HG02852 (cell line): ENCODE data around the gene SMCO4.
"Not testable (repeated sequence)": the region's sequence is repeated elsewhere in the genome, so short reads cannot be mapped to it uniquely, and the experiment has no call there.

ENCODE experiments used
- ATAC-seq: cut with Tn5 transposase; IDR thresholded peaks from one replicate; pipeline ENCODE4 v1.9.1; 2021; ENCODE audit warnings: mild to moderate bottlenecking, moderate library complexity; ENCODE audit not compliant: unreplicated experiment

The SMCO4 gene

GRCh38 chr11:93543292-93543977 lies at the start of gene SMCO4:
Gene SMCO4, minus strand, starts transcription at chr11:93543391. Its CDS starts 64,202 bp downstream, at chr11:93479189.
- ATAC-seq, result peak; percentile 84

- peak; percentile 90 for ATAC-seq
These were observed 48.2 kb upstream of the SMCO4 start for GRCh38 chr11:93591247-93591898.

GRCh38 chr11:93589347-93589746 lies 46.2 kb upstream of the SMCO4 start:
- ATAC-seq, result no peak

GRCh38 chr11:93587858-93588581 lies 44.8 kb upstream of the SMCO4 start:
- ATAC-seq, result no peak

- not testable (repeated sequence) for ATAC-seq
These were observed 44.2 kb upstream of the SMCO4 start for GRCh38 chr11:93587425-93587824.

GRCh38 chr11:93585758-93586157 lies 42.6 kb upstream of the SMCO4 start:
- no peak for ATAC-seq

- ATAC-seq, result no peak
These were observed 40.3 kb upstream of the SMCO4 start for GRCh38 chr11:93583490-93583889.

GRCh38 chr11:93579187-93579751 lies 36.1 kb upstream of the SMCO4 start:
- ATAC-seq, result no peak

GRCh38 chr11:93577286-93577685 lies 34.1 kb upstream of the SMCO4 start:
- ATAC-seq, result no peak

GRCh38 chr11:93576870-93577269 lies 33.7 kb upstream of the SMCO4 start:
- not testable (repeated sequence) for ATAC-seq

- ATAC-seq, result no peak
These were observed 31.5 kb upstream of the SMCO4 start for GRCh38 chr11:93574638-93575220.

GRCh38 chr11:93573184-93573583 lies 30.0 kb upstream of the SMCO4 start:
- no peak for ATAC-seq

GRCh38 chr11:93572621-93573020 lies 29.4 kb upstream of the SMCO4 start:
- no peak for ATAC-seq

GRCh38 chr11:93572171-93572570 lies 29.0 kb upstream of the SMCO4 start:
- ATAC-seq, result no peak

- no peak for ATAC-seq
These were observed 28.4 kb upstream of the SMCO4 start for GRCh38 chr11:93571612-93572011.

- ATAC-seq, result no peak
These were observed 27.7 kb upstream of the SMCO4 start for GRCh38 chr11:93570759-93571413.

GRCh38 chr11:93569496-93569895 lies 26.3 kb upstream of the SMCO4 start:
- ATAC-seq, result no peak

- ATAC-seq, result no peak
These were observed 25.5 kb upstream of the SMCO4 start for GRCh38 chr11:93568726-93569125.

GRCh38 chr11:93567401-93567895 lies 24.3 kb upstream of the SMCO4 start:
- ATAC-seq, result no peak

GRCh38 chr11:93564895-93565294 lies 21.7 kb upstream of the SMCO4 start:
- no peak for ATAC-seq
